Spinal cord (tissue), 10 donors: ENCODE results near the gene TMEM215. TPM values are rescaled to one million over a fixed set of nuclear protein-coding genes. Genes with fewer than 3 reads are reported as not detected.

Source experiments
- DNase-seq, 6 donors: peaks; one replicate each; pipeline versions ENCODE4 v3.0.0 to v3.0.0-alpha.2; 2013 to 2015; ENCODE audit warnings: low spot score in 6 of 6, low read depth in 4 of 6
- H3K27ac ChIP-seq: one replicate; pipeline ENCODE4 v1.5.1; 2013; ENCODE audit warnings: low read depth, low read length, control low read depth
- H3K27me3 ChIP-seq: one replicate; pipeline ENCODE4 v1.6.1; 2013; ENCODE audit warnings: low read length; ENCODE audit not compliant: control insufficient read depth, insufficient read depth
- H3K36me3 ChIP-seq: one replicate; pipeline ENCODE4 v1.6.1; 2013; ENCODE audit warnings: low read length; ENCODE audit not compliant: control insufficient read depth, insufficient read depth
- H3K4me1 ChIP-seq: one replicate; pipeline ENCODE4 v1.6.1; 2013; ENCODE audit warnings: low read length; ENCODE audit not compliant: control insufficient read depth, insufficient read depth
- H3K4me3 ChIP-seq: one replicate; pipeline ENCODE4 v1.5.1; 2013; ENCODE audit warnings: low read depth, low read length, control low read depth
- H3K9me3 ChIP-seq: one replicate; pipeline ENCODE4 v1.6.1; 2013; ENCODE audit warnings: low read length; ENCODE audit not compliant: control insufficient read depth, insufficient read depth
- WGBS: methylation state at CpG from one replicate; pipeline ENCODE4 v1.1.5; 2013; ENCODE audit warnings: missing lambda C conversion rate; ENCODE audit not compliant: insufficient coverage; 5-methylcytosine and 5-hydroxymethylcytosine counted together
- polyA plus RNA-seq, 2 donors: library from polyadenylated mRNA; unstranded; fragments of 120-200 nt; gene quantifications; one replicate each; pipeline ENCODE4 v1.2.1, GENCODE V29; 2013; ENCODE audit not compliant: insufficient read length in 2 of 2
- small RNA-seq: library from RNA; depleted of rRNA; stranded (forward); fragments of <200 nt; gene quantifications from one replicate; pipeline ENCODE3, GENCODE V24; 2014; ENCODE audit warnings: low replicate concordance
- total RNA-seq, 2 donors: library from RNA; depleted of rRNA in 1 of 2; stranded (reverse); fragments of 120-200 nt in 1 of 2; fragments of >200 nt in 1 of 2; gene quantifications; one replicate each; pipeline versions ENCODE4 v1.2.3 to v1.2.4, GENCODE V29; 2013 to 2014
- donor health status: healthy.

Gene TMEM215
- total and polyA plus RNA-seq, 4 donors, result 0.44 to 5.2 (median 1.4) TPM

- Histone ChIP-seq H3K4me3 (no peak overlapping the region), H3K9me3 (no peaks in the 10 kb centered on the region), H3K27me3 (no peaks in the 10 kb centered on the region), H3K36me3 (no peaks in the 10 kb centered on the region), H3K27ac (no peak overlapping the region), H3K4me1 (no peaks in the 10 kb centered on the region)
- no peak for DNase-seq
Measured at GRCh38 chr9:32823551-32823950, 40.2 kb downstream of the TMEM215 start.

- Histone ChIP-seq H3K4me1 (no peaks in the 10 kb centered on the region), H3K9me3 (no peaks in the 10 kb centered on the region), H3K4me3 (no peak overlapping the region), H3K27ac (no peak overlapping the region), H3K36me3 (no peaks in the 10 kb centered on the region), H3K27me3 (no peaks in the 10 kb centered on the region)
- WGBS, result 79% methylated on average over 2 of the region's 2 CpGs
- DNase-seq, result no peak
Measured at GRCh38 chr9:32825203-32825602, 41.9 kb downstream of the TMEM215 start.

DNA sequence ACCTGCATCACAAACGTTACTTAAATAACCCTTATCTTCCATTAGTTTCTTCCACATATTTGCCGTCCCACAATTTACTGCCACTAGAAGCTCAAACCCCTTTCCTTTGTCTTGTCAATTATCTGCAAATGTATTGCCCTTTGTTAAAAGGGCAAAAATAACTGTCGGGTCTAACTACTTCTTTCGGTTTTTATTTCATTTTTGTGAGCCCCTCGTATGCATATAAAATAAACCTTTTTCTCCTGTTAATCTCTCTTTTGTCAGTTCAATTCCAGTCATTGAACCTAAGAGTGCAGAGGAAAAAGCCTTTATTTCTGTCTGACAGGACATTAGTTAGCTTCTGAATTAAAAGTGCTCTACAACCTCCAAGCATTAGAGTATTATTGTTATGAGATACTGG is 45.5 kb downstream of the TMEM215 start:
- Histone ChIP-seq H3K9me3 (no peaks in the 10 kb centered on the region), H3K27me3 (no peaks in the 10 kb centered on the region), H3K27ac (no peak overlapping the region), H3K36me3 (no peaks in the 10 kb centered on the region), H3K4me3 (no peak overlapping the region), H3K4me1 (no peaks in the 10 kb centered on the region)
- 88% methylated on average over 3 of the region's 5 CpGs for WGBS
- DNase-seq, result no peak

DNA sequence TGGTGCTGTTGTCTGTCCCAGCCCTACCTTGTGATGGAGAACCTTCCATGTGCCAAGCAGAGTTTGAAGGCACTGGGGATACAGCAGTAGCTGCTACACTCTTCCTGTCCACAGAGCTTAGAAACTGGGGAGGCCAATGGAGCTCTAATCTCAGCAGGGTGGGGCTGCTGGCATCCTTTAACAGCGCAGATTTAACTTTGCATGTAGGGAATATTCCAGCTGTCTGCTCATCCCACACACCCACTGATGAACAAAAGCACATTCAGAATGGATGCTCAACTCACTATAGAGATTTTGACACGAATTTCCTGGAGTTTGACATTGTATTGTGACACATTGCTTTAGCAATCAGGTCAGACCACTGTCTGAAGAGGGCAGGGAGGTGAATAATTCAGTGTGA is 49.0 kb downstream of the TMEM215 start:
- WGBS, result 71% methylated on average over 1 of the region's 2 CpGs
- DNase-seq, result no peak
- H3K27ac ChIP-seq, result no peak overlapping the region

More for the DNA sequence above, 49.0 kb downstream of the TMEM215 start:
- no peaks in the 10 kb centered on the region for H3K9me3 ChIP-seq
- no peaks in the 10 kb centered on the region for H3K36me3 ChIP-seq
- no peak overlapping the region for H3K4me3 ChIP-seq
- H3K4me1 ChIP-seq, result no peaks in the 10 kb centered on the region
- no peaks in the 10 kb centered on the region for H3K27me3 ChIP-seq

Small RNA genes within 50 kb of the gene (small RNA-seq; reads per million reads assigned to genes)
- not detected for gene RF00019

Other genes with a start within 250 kb of the TMEM215 start
- gene SMIM27, start 231.2 kb upstream of the TMEM215 start, total RNA-seq, result 10 to 100 TPM in 1 of 2 donors, 1 to 10 TPM in 1; 7.0 to 27.8 TPM
- gene SMIM27, start 231.2 kb upstream of the TMEM215 start, polyA plus RNA-seq, result 10 to 100 TPM; 19.5 to 22.9 TPM
- 10 to 100 TPM; 30.7 to 42.3 TPM for gene TOPORS, start 231.0 kb upstream of the TMEM215 start, total RNA-seq
- gene TOPORS, start 231.0 kb upstream of the TMEM215 start, polyA plus RNA-seq, result 10 to 100 TPM; 17.1 to 22.5 TPM
- 10 to 100 TPM; 48.6 to 66.7 TPM for gene NDUFB6, start 210.4 kb upstream of the TMEM215 start, total RNA-seq
- gene NDUFB6, start 210.4 kb upstream of the TMEM215 start, polyA plus RNA-seq, result 100 to 1,000 TPM; 101 to 109 TPM
- under 1 TPM; 0.06 to 0.10 TPM for gene TAF1L, start 147.9 kb upstream of the TMEM215 start, total RNA-seq
- under 1 TPM in 1 of 2 donors, not detected in 1; 0.09 TPM for gene TAF1L, start 147.9 kb upstream of the TMEM215 start, polyA plus RNA-seq
- 10 to 100 TPM; 33.1 to 34.8 TPM for gene APTX, start 218.1 kb downstream of the TMEM215 start, total RNA-seq
- gene APTX, start 218.1 kb downstream of the TMEM215 start, polyA plus RNA-seq, result 10 to 100 TPM; 34.3 to 36.4 TPM
- 100 to 1,000 TPM; 138 to 199 TPM for gene DNAJA1, start 241.7 kb downstream of the TMEM215 start, total RNA-seq
- gene DNAJA1, start 241.7 kb downstream of the TMEM215 start, polyA plus RNA-seq, result 100 to 1,000 TPM; 253 to 276 TPM